Stomach (tissue), 4 donors: ENCODE data around the gene SLC5A12.

ENCODE experiments used
- POLR2A ChIP-seq, 4 donors: fragments of 450-650 bp; IDR thresholded peaks; one replicate each; pipeline ENCODE4 v1.6.1; 2016; ENCODE audit warnings: antibody characterized with exemption in 4 of 4, control low read depth in 2 of 4, mild to moderate bottlenecking in 1 of 4, moderate library complexity in 1 of 4
- TF ChIP-seq, protein P1 (sequence below), 7 experiments: fragments of 450-650 bp in 4 of 7; fragments of 200-600 bp in 3 of 7; sonication (generic) in 3 of 7; IDR thresholded peaks; one replicate each; pipeline ENCODE4 v1.5.1; 2016 to 2019; ENCODE audit warnings: antibody characterized with exemption in 7 of 7, control low read depth in 2 of 7, mild to moderate bottlenecking in 1 of 7

DNA sequence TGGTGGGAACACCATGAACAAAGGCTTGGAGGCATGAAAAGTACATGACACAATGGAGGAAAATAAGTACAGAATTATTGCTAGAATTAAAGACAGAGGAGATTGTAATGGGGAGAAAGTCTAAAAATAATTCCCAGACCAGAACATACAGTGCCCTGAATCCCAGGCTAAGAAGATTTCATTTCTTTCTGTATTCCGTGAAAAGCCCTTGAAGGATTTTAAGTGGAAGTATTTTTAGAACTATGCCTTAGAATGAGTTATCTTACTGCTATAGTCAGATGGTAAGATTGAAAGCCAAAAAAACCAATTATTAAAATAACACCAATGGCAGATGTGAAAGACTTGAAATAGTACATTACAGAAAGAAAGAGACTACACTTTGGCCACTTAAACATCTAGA, 36.1 kb upstream of the SLC5A12 start:
- TF ChIP-seq, protein P1, sequence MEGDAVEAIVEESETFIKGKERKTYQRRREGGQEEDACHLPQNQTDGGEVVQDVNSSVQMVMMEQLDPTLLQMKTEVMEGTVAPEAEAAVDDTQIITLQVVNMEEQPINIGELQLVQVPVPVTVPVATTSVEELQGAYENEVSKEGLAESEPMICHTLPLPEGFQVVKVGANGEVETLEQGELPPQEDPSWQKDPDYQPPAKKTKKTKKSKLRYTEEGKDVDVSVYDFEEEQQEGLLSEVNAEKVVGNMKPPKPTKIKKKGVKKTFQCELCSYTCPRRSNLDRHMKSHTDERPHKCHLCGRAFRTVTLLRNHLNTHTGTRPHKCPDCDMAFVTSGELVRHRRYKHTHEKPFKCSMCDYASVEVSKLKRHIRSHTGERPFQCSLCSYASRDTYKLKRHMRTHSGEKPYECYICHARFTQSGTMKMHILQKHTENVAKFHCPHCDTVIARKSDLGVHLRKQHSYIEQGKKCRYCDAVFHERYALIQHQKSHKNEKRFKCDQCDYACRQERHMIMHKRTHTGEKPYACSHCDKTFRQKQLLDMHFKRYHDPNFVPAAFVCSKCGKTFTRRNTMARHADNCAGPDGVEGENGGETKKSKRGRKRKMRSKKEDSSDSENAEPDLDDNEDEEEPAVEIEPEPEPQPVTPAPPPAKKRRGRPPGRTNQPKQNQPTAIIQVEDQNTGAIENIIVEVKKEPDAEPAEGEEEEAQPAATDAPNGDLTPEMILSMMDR (IDR thresholded peaks at IDR 0.05) = no peak
- TF ChIP-seq POLR2A (IDR thresholded peaks at IDR 0.05) = no peak
